Panc1 (cell line): ENCODE data around the gene TMEM14B. TPM values are rescaled to one million over a fixed set of nuclear protein-coding genes. Genes with fewer than 3 reads are reported as not detected.
A peak's percentile ranks its signal among the peaks of the same experiment; 100 is the strongest.

Experiments used
- ATAC-seq: fragments of 200-7000 bp; cut with Tn5 transposase; 2 replicates; pipeline ENCODE4 v1.9.1; 2020; ENCODE audit warnings: mild to moderate bottlenecking, moderate library complexity
- BruUV-seq: library from RNA; stranded (reverse); fragments of 400-500 nt; replicated peaks from 2 replicates; lab custom pipeline; 2021; lab: Mats Ljungman, UMichigan
- CTCF ChIA-PET: fragments of 300-600 bp; sonication (Branson Sonifier 250); formaldehyde crosslinking; loops from one replicate; lab custom pipeline; 2022; ENCODE audit warnings: antibody characterized with exemption; lab: Charles Lee
- POLR2A ChIA-PET: fragments of 300-600 bp; sonication (Branson Sonifier 250); formaldehyde crosslinking; loops from one replicate; lab custom pipeline; 2022; ENCODE audit warnings: antibody characterized with exemption; lab: Charles Lee
- DNase-seq: peaks from one replicate; pipeline ENCODE4 v3.0.0-alpha.2; 2010; ENCODE audit warnings: low read depth, low spot score
- H3K27ac ChIP-seq: 2 replicates; pipeline ENCODE4 v1.5.1; 2011; ENCODE audit warnings: mild to moderate bottlenecking, low read length, inconsistent platforms
- H3K27me3 ChIP-seq: fragments of 200-500 bp; sonication (Bioruptor generic); 2 replicates; pipeline ENCODE4 v1.6.0; 2014; ENCODE audit warnings: low read length, inconsistent platforms; ENCODE audit not compliant: control insufficient read depth, insufficient read depth
- H3K36me3 ChIP-seq: fragments of 200-500 bp; sonication (Bioruptor generic); 2 replicates; pipeline ENCODE4 v1.5.1; 2014; ENCODE audit warnings: inconsistent platforms, mild to moderate bottlenecking, low read length, moderate library complexity; ENCODE audit not compliant: control insufficient read depth, insufficient read depth
- H3K4me1 ChIP-seq: 2 replicates; pipeline ENCODE4 v1.5.1; 2011; ENCODE audit warnings: inconsistent platforms, mild to moderate bottlenecking, low read length, moderate library complexity; ENCODE audit not compliant: control insufficient read depth, insufficient read depth
- H3K4me3 ChIP-seq, 2 experiments: 2 replicates each; pipeline ENCODE4 v1.5.1; 2011 to 2012; ENCODE audit warnings: low read depth in 2 of 2, low read length in 2 of 2, mild to moderate bottlenecking in 2 of 2, inconsistent platforms in 1 of 2, moderate library complexity in 1 of 2
- H3K9me3 ChIP-seq: fragments of 200-500 bp; sonication (Bioruptor generic); 2 replicates; pipeline ENCODE4 v1.5.1; 2014; ENCODE audit warnings: low read depth, mild to moderate bottlenecking, inconsistent platforms, low read length, moderate library complexity; ENCODE audit not compliant: control insufficient read depth, insufficient read depth
- POLR2AphosphoS5 ChIP-seq: IDR thresholded peaks from 2 replicates; pipeline ENCODE4 v1.6.1; 2012; ENCODE audit warnings: mild to moderate bottlenecking, low read depth, low read length, moderate library complexity
- SIN3A ChIP-seq: IDR thresholded peaks from 2 replicates; pipeline ENCODE4 v1.6.1; 2012; ENCODE audit warnings: low read depth, mild to moderate bottlenecking, low read length, moderate library complexity, borderline replicate concordance; ENCODE audit not compliant: insufficient read depth
- TCF7L2 ChIP-seq: IDR thresholded peaks from 2 replicates; pipeline ENCODE4 v1.6.1; 2011; ENCODE audit warnings: mild to moderate bottlenecking, low read depth, low read length, inconsistent platforms
- in situ Hi-C: cut with HindIII; loops from 2 replicates; pipeline ENCODE4 v1.10.0; 2016; ENCODE audit warnings: low sequenced_read_pairs, low pct_unique_long_range_greater_than_20kb
- intact Hi-C: fragments of 100-400 bp; cut with micrococcal nuclease; formaldehyde crosslinking; loops from one replicate; pipeline ENCODE4 v1.10.0; 2022; ENCODE audit not compliant: unreplicated experiment
- total RNA-seq: library from RNA; stranded (reverse); gene quantifications from one replicate; pipeline ENCODE4 v1.2.1, GENCODE V29; 2021; ENCODE audit not compliant: unreplicated experiment
- TF ChIP-seq, protein P1 (sequence below): fragments of 450-650 bp; IDR thresholded peaks from 2 replicates; pipeline ENCODE4 v1.5.1; 2017; ENCODE audit warnings: mild to moderate bottlenecking
- TF ChIP-seq, protein P2 (sequence below), 2 experiments: IDR thresholded peaks; 2 replicates each; pipeline ENCODE4 v1.6.1; 2011 to 2012; ENCODE audit warnings: low read depth in 2 of 2, control low read depth in 1 of 2, low read length in 1 of 2, mild to moderate bottlenecking in 1 of 2, moderate library complexity in 1 of 2; ENCODE audit not compliant: insufficient read depth in 1 of 2

Gene TMEM14B
- total RNA-seq, 1 experiment from 2014 or later: 180 TPM

DNA sequence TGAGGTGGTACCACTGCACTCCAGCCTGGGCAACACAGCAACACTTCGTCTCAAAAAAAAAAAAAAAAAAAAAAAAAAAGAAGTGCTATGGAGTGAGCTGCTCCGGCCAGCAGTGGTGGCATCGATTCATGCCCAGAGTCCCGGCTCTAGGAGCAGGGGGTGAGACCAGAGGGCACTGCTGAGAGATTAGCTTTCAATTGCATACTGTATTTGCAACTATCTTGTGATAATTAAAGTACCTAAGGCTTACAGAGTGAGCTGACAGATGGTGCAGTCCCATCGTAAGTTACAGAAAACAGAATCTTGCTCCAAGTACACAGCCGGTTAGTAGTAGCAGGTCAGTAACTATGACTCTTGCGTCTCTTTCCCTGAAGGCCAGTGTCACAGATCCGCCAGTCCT is 31.5 kb downstream of the TMEM14B start:
- Histone ChIP-seq H3K27ac (no peak overlapping the region), H3K9me3 (no peaks in the 10 kb centered on the region), H3K4me1 (no peaks in the 10 kb centered on the region), H3K36me3 (peaks cover 4% of the 10 kb centered on the region; the same call in 1 of the 2 replicates), H3K4me3 (no peak overlapping the region), H3K27me3 (no peaks in the 10 kb centered on the region)
- intact Hi-C loops (no loop called here), in situ Hi-C loops (no loop called here)
- BruUV-seq: no TSS peak
- ATAC-seq: 0 out of 2 replicates have a peak, but pooled peaks have one; percentile 17
- TF ChIP-seq, protein P1, sequence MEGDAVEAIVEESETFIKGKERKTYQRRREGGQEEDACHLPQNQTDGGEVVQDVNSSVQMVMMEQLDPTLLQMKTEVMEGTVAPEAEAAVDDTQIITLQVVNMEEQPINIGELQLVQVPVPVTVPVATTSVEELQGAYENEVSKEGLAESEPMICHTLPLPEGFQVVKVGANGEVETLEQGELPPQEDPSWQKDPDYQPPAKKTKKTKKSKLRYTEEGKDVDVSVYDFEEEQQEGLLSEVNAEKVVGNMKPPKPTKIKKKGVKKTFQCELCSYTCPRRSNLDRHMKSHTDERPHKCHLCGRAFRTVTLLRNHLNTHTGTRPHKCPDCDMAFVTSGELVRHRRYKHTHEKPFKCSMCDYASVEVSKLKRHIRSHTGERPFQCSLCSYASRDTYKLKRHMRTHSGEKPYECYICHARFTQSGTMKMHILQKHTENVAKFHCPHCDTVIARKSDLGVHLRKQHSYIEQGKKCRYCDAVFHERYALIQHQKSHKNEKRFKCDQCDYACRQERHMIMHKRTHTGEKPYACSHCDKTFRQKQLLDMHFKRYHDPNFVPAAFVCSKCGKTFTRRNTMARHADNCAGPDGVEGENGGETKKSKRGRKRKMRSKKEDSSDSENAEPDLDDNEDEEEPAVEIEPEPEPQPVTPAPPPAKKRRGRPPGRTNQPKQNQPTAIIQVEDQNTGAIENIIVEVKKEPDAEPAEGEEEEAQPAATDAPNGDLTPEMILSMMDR: no peak
- TF ChIP-seq POLR2AphosphoS5 (no peak), SIN3A (no peak), TCF7L2 (no peak)
- TF ChIP-seq, protein P2, sequence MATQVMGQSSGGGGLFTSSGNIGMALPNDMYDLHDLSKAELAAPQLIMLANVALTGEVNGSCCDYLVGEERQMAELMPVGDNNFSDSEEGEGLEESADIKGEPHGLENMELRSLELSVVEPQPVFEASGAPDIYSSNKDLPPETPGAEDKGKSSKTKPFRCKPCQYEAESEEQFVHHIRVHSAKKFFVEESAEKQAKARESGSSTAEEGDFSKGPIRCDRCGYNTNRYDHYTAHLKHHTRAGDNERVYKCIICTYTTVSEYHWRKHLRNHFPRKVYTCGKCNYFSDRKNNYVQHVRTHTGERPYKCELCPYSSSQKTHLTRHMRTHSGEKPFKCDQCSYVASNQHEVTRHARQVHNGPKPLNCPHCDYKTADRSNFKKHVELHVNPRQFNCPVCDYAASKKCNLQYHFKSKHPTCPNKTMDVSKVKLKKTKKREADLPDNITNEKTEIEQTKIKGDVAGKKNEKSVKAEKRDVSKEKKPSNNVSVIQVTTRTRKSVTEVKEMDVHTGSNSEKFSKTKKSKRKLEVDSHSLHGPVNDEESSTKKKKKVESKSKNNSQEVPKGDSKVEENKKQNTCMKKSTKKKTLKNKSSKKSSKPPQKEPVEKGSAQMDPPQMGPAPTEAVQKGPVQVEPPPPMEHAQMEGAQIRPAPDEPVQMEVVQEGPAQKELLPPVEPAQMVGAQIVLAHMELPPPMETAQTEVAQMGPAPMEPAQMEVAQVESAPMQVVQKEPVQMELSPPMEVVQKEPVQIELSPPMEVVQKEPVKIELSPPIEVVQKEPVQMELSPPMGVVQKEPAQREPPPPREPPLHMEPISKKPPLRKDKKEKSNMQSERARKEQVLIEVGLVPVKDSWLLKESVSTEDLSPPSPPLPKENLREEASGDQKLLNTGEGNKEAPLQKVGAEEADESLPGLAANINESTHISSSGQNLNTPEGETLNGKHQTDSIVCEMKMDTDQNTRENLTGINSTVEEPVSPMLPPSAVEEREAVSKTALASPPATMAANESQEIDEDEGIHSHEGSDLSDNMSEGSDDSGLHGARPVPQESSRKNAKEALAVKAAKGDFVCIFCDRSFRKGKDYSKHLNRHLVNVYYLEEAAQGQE (IDR thresholded peaks at IDR 0.05; ENCODE audit: insufficient read depth in 1 of 2, low read depth in 2 of 2, low read length in 1 of 2): no peak
- ChIA-PET POLR2A (interaction anchor here (0.6 kb wide), 2 partner anchors 15 to 66 kb away, joined by 5 to 13 read pairs; no protein-coding TSS in a partner anchor), CTCF (no interaction called here)
- DNase-seq: no peak

DNA sequence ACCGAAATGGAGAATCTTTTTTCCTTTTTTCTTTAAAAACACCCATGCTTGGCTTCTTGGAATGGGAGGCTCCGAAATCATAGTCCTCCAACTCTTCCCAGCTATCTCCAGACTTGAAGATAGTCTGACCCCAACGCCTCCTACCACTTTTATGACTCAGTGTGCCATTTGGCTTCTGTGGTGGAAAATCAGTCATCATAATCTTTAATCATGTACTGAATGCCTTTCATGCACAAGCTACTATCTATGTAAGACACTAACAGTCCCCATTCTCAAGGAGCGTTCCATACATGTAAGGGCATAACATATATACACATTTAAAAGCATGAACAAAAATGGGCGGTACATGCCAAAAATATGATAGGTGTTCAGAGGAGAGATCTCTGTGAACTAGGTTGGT is 44.1 kb downstream of the TMEM14B start:
- in situ Hi-C loops: no loop called here
- no peaks in the 10 kb centered on the region for H3K27me3 ChIP-seq
- H3K9me3 ChIP-seq: no peaks in the 10 kb centered on the region
- peaks cover 8% of the 10 kb centered on the region; the same call in 1 of the 2 replicates for H3K4me1 ChIP-seq
- H3K4me3 ChIP-seq: no peak overlapping the region
- H3K27ac ChIP-seq: no peak overlapping the region
- ATAC-seq (no peak), DNase-seq (no peak)
- BruUV-seq: no TSS peak
- POLR2A ChIA-PET: no interaction called here
- TF ChIP-seq, protein P1: no peak
- TF ChIP-seq, protein P2 (IDR thresholded peaks at IDR 0.05; ENCODE audit: insufficient read depth in 1 of 2, low read depth in 2 of 2, low read length in 1 of 2): no peak
- TF ChIP-seq POLR2AphosphoS5: no peak
- no peak for TF ChIP-seq TCF7L2
- TF ChIP-seq SIN3A: no peak
- H3K36me3 ChIP-seq: no peaks in the 10 kb centered on the region
- intact Hi-C loops: loop anchor here (10.0 kb wide), 1 partner anchor 77 kb away; no protein-coding TSS in a partner anchor
- CTCF ChIA-PET: no interaction called here
